Measurements from ENCODE around the gene EHBP1L1.

EHBP1L1 gene

DNA sequence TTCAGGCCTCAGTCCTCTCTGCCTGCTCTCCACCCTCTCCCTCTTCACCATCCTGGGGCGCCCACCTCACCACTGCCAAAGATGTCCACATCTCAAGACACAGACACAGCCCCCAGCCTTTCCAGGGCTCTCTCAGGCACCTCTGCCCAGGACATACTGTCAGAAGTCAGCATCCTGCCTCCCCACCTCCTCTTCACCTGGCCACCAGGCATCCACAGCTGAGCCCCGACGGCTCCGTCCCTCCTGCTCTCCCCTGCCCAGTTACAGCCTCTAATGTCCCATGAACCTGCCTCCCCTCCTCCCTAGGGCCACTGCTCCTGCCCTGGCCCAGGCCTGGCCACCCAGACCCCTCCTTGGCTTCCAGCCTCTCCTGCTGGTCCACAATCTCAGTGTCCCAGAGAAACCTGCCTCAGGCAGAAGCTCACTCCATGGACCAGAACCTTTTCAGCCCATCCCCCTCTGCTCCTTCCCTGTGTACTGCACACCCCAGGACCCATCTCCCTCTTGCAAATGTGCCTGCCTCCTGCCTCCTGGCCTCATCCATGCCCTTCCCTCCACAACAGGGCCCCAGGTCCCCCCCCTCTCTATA lies 20.9 kb upstream of the EHBP1L1 start:
- FAIRE-seq (no peak), DNase-seq (ENCODE audit: insufficient read length, low spot score) (no peak)
- TF ChIP-seq POLR2A (IDR thresholded peaks at IDR 0.05; ENCODE audit: low read depth, low read length) (no peak), TAF1 (IDR thresholded peaks at IDR 0.05; ENCODE audit: low read depth, low read length) (no peak), POLR2AphosphoS5 (IDR thresholded peaks at IDR 0.05; ENCODE audit: low read depth, low read length) (no peak), POU2F2 (IDR thresholded peaks at IDR 0.05; ENCODE audit: low read depth, low read length) (no peak)

DNA sequence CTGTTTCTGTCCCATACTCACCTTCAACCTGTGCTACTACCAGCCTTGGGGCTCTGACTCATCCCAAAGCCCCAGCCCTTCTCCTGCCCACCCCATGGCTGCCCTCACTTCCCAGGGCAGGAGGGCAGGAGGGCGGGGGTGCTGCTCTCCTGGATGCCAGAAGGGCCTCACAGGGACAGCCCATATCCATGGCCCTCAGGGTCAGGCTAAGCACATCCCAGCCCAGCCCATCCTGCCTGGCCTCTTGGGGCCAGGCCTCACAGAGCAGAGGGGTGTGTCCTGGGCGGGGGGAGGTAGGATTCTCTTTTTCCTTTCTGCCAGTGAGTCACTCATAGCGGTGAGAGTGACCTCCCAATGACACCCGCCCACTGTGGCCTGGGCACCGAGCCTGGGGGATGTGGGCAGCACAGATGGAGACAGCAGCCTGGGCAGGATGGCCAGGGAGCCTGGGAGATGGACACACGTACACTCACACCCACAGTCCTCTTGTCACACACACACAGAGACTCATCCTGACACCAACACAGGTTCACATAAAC lies 20.1 kb upstream of the EHBP1L1 start:
- DNase-seq (ENCODE audit: insufficient read length, low spot score) (no peak), FAIRE-seq (no peak)
- no peak for TF ChIP-seq SPI1 (IDR thresholded peaks at IDR 0.05; ENCODE audit: low read depth, low read length)
- no peak for TF ChIP-seq POU2F2 (IDR thresholded peaks at IDR 0.05; ENCODE audit: low read depth, low read length)
- TF ChIP-seq POLR2A (IDR thresholded peaks at IDR 0.05; ENCODE audit: low read depth, low read length) = no peak
- TF ChIP-seq PAX5 (IDR thresholded peaks at IDR 0.05; ENCODE audit: insufficient read depth, low read length, severe bottlenecking) = no peak
- no peak for TF ChIP-seq POLR2AphosphoS5 (IDR thresholded peaks at IDR 0.05; ENCODE audit: low read depth, low read length)
- no peak for TF ChIP-seq TAF1 (IDR thresholded peaks at IDR 0.05; ENCODE audit: low read depth, low read length)

DNA sequence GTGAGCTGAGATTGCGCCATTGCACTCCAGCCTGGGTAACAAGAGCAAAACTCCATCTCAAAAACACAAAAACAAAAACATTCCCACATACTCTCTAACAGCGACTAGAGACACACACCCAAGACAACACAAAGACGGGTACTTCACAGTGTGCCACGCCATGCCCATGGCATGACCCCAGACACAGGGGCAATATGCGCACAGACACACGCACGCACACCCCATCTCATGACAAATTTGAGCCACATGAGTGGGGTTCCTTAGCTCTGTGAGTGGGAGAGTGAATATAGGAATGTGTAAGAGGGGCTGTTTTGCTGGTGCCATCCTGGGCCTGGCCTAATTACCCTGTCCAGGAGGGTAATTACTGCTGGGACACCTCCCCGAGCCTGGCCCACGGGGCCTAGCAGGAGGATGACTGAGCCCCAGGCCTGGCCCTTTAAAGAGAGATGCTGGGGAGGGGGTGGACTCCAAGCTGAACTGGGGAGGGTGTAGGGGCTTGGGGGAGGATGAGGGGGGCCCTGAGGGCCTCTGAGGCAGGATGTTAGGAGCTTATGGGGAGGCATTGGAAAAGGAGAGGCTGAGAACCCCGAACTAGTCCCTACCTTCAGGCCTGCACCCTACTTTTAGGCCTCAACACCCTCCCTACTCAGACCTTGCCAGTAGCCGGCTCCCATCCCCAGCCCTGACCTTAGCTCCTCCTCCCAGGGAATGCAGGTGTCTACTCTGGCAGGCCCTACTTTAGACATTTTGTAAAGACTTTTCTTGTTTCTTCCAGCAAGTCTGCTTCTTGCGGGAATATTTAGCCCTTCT lies 19.2 kb upstream of the EHBP1L1 start:
- DNase-seq (ENCODE audit: insufficient read length, low spot score) (no peak), FAIRE-seq (no peak)
- TF ChIP-seq POLR2A (IDR thresholded peaks at IDR 0.05; ENCODE audit: low read depth, low read length) (no peak), TAF1 (IDR thresholded peaks at IDR 0.05; ENCODE audit: low read depth, low read length) (no peak), POLR2AphosphoS5 (IDR thresholded peaks at IDR 0.05; ENCODE audit: low read depth, low read length) (no peak), SPI1 (IDR thresholded peaks at IDR 0.05; ENCODE audit: low read depth, low read length) (no peak), PAX5 (IDR thresholded peaks at IDR 0.05; ENCODE audit: insufficient read depth, low read length, severe bottlenecking) (no peak), POU2F2 (IDR thresholded peaks at IDR 0.05; ENCODE audit: low read depth, low read length) (no peak)

DNA sequence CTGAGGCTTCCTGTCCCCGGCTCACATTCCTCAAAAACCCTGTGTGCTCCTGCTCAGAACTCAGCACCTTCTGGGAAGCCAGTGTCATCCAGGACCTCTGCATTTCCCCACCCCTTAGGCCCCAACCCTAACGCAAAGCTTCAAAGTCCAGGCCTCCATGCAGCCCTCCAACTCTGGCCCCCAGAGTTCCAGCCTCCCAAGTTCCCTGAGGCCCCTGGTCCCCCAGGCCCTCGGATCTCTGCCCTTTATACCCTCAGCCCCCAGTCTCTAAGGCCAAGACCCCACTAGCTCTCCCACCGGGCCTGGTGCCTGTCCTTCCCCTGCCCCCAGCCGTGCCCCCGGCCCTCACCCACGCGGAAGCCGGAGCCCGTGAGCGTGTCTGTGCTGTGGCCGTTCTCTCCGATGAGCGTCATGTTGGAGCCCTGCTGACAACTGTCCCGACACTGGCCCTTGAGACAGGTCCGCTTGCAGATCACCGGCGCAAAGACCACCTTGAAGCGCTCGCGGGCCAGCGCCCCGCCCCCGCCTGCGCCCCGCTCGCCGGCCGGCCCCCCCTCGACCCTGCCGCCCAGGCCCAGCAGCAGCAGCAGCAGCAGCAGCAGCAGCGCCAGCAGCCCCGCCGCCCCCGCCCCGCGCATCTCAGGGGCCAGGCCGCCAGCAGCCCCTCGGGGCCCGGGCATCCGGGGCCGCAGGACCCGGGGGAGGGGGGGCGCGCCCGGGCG lies 18.4 kb upstream of the EHBP1L1 start:
- FAIRE-seq = no peak
- TF ChIP-seq TAF1 (IDR thresholded peaks at IDR 0.05; ENCODE audit: low read depth, low read length) (no peak), POLR2AphosphoS5 (IDR thresholded peaks at IDR 0.05; ENCODE audit: low read depth, low read length) (no peak), POLR2A (IDR thresholded peaks at IDR 0.05; ENCODE audit: low read depth, low read length) (no peak), POU2F2 (IDR thresholded peaks at IDR 0.05; ENCODE audit: low read depth, low read length) (no peak), PAX5 (IDR thresholded peaks at IDR 0.05; ENCODE audit: insufficient read depth, low read length, severe bottlenecking) (no peak), SPI1 (IDR thresholded peaks at IDR 0.05; ENCODE audit: low read depth, low read length) (no peak)
- no peak for DNase-seq (ENCODE audit: insufficient read length, low spot score)

DNA sequence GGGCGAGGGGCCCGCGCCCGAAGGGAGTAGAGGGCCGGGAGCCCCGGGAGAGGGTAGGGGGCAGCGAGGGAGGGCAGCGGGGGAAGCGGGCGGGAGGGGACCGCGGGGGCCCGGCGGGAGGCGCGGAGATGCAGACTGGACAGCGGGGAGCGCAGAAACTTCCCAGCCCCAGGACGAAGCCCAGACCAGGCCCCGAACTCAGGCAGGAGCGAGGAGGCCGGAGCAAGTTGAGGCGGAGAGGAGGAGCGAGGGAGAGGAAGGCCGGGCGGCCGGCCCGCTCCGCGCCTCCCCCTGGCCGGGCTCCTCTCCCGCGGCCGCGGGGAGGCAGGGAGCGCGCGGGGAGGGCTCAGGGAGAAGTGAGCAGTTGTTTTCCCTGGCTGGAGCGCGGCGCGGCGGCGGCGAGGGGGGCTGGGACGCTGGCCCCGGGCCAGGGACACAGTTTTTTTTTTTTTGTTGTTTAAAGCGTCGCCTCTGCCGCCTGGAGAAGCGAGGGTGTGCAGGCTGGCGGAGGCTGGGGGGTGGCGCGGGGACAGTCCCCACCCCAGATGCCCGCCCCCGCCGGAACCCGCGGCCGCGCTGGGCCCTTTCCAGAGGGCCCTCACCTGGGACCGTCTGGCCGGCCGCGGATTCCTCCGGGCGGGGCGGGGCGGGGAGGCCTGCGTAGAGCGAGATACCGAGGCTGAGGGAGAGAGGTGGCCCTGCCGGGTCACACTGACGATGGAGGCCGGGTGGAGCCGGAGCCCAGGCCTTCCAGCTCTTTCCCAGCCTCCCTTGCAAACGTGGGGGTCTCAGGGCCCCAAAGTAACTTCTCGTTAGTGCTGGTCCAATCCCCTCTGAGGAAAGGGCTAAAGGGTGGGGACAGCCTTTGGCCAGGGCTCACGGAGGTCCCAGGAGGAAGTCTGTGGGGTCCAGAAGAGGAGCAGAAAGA lies 17.6 kb upstream of the EHBP1L1 start, which contains the start of gene LTBP3:
Gene LTBP3 (minus strand): TSS at position 358 of the 928 bp plus-strand sequence. CDS start 400 bp downstream, outside the sequence.
- FAIRE-seq = no peak
- TF ChIP-seq SPI1 (IDR thresholded peaks at IDR 0.05; ENCODE audit: low read depth, low read length) = no peak
- no peak for TF ChIP-seq POLR2A (IDR thresholded peaks at IDR 0.05; ENCODE audit: low read depth, low read length)
- TF ChIP-seq PAX5 (IDR thresholded peaks at IDR 0.05; ENCODE audit: insufficient read depth, low read length, severe bottlenecking) = no peak
- no peak for TF ChIP-seq TAF1 (IDR thresholded peaks at IDR 0.05; ENCODE audit: low read depth, low read length)
- no peak for TF ChIP-seq POLR2AphosphoS5 (IDR thresholded peaks at IDR 0.05; ENCODE audit: low read depth, low read length)
- no peak for TF ChIP-seq POU2F2 (IDR thresholded peaks at IDR 0.05; ENCODE audit: low read depth, low read length)
- peak; percentile 70 for DNase-seq (ENCODE audit: insufficient read length, low spot score)

DNA sequence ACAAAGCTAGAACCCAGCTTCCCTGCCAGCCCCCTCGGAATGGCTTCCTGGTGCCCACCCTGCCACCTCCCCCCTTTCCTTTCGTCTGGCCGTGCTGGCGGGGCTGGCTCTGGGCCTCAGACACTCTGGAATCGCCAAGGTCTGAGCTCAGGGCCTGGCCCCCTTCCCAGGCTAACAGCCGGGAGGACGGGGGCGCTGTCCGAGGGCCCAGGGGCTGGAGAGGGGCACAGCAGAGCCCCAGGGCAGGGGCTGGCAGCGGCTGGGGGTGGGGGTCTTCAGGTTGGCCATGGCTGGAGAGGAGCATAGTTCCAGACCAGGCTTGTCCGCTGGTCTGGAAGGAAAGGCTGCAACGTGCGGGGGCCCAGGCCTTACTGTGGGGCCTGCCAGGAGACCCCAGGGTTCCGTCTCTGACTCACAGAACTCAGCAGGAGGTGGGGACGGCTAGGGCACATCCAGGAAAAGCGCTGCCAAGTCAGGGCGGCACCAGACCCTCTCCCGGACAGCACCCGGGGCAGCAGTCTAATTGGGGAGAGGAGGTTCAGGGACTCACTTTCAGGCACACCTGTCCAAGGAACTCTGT lies 16.8 kb upstream of the EHBP1L1 start:
- DNase-seq (ENCODE audit: insufficient read length, low spot score) (no peak), FAIRE-seq (no peak)
- no peak for TF ChIP-seq POLR2AphosphoS5 (IDR thresholded peaks at IDR 0.05; ENCODE audit: low read depth, low read length)
- TF ChIP-seq POLR2A (IDR thresholded peaks at IDR 0.05; ENCODE audit: low read depth, low read length) = no peak

DNA sequence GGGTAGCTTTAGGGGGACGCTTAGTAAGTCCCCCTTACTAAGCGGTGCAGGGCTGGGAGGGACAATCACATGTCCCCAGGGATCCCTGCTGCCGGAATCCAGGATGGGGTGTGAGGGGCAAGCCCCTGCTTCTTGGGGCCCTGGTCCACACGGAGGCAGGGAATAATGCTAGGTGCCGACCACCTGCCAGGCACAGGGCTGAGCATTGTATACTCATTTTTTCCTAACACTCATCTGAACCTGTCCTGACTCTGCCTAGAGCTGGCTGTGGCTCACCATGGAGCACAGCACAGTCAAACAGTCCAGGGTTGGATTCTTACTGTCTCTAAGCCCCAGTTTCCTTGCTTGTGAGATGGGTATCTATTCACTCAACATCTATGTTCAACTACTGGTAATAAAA lies 16.3 kb upstream of the EHBP1L1 start:
- DNase-seq (ENCODE audit: insufficient read length, low spot score) = no peak
- no peak for FAIRE-seq
- no peak for TF ChIP-seq POLR2A (IDR thresholded peaks at IDR 0.05; ENCODE audit: low read depth, low read length)
- no peak for TF ChIP-seq PAX5 (IDR thresholded peaks at IDR 0.05; ENCODE audit: insufficient read depth, low read length, severe bottlenecking)
- TF ChIP-seq POLR2AphosphoS5 (IDR thresholded peaks at IDR 0.05; ENCODE audit: low read depth, low read length) = no peak
- TF ChIP-seq POU2F2 (IDR thresholded peaks at IDR 0.05; ENCODE audit: low read depth, low read length) = no peak
- no peak for TF ChIP-seq SPI1 (IDR thresholded peaks at IDR 0.05; ENCODE audit: low read depth, low read length)
- TF ChIP-seq TAF1 (IDR thresholded peaks at IDR 0.05; ENCODE audit: low read depth, low read length) = no peak

DNA sequence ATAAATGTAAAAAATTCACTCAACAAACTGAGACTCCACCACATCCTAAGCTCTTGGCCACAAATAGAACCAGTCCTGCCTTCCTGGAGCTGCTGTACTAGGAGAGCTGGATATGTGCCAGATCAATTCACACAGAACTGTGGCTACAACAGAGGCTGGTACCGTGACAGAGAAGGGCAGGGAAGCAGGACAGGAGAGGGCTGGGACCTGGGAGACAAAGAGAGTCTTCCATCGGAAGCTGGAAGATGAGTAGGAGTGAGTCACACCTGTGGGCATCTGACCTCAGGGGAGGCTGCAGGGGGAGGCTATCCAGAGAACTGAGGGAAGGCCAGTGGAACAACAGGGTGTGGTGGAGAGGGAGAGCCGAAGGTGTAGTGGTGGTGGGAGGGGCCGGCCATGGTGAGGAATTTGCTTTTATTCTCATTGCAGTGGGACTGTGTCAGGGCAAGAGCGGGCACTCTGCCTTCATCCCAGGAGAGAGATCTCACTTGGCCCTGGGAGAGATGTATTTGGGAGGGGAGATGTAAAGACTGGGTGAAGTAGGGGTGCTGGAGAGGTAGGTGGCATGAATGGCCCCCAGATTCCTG lies 15.8 kb upstream of the EHBP1L1 start:
- FAIRE-seq (no peak), DNase-seq (ENCODE audit: insufficient read length, low spot score) (no peak)
- TF ChIP-seq POLR2A (IDR thresholded peaks at IDR 0.05; ENCODE audit: low read depth, low read length) (no peak), POLR2AphosphoS5 (IDR thresholded peaks at IDR 0.05; ENCODE audit: low read depth, low read length) (no peak)

Data from GM12891 (cell line).